ENCODE measurements around the gene SEC62.

The SEC62 gene

DNA sequence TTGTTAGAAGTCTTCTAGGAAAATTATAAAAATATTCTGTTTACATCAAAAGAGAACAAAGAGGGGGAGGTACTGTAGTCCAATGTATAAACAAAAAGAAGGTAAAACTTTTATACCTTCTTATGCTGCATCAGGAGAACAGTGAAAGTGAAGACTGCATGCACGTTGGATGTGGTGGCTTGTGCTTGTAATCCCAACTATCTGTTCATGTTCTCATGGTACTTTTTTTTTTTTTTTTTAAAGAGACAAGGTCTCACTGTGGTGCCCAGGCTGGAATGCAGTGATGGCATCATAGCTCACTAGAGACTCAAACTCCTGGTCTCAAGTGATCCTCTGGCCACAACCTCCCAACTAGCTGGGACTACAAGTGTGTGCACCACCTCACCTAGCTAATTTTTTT lies 4.2 kb downstream of the SEC62 start:
- Histone ChIP-seq H3K4me3 (ENCODE audit: low read length) (no peak overlapping the region), H3K27me3 (ENCODE audit: control insufficient read depth, insufficient read depth, low read length) (no peaks in the 10 kb centered on the region), H3K9ac (ENCODE audit: low read length) (no peak overlapping the region), H3K4me1 (ENCODE audit: control insufficient read depth, insufficient read depth, low read length) (peaks cover 4% of the 10 kb centered on the region), H3K27ac (ENCODE audit: low read depth, low read length) (no peak overlapping the region), H3K36me3 (ENCODE audit: control insufficient read depth, insufficient read depth, low read length) (peaks cover 4% of the 10 kb centered on the region)

DNA sequence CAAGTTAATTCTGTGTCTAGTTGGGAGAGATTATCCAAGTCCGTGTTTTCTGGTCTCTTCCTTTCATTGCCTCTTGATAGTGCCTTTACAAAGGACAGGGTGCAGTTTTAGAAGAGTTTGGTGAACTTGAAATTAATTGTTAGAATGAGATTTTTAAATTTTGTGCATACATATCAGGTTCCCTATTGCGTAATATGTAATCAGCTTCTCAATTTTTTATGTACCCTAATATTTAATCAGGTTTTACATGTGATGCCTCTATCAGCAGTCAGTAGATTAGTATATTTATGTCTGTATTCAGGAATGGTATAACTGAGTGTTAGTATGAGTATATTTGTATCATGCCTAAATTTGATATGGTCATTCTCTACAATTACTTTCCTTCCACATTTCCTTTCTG lies 4.9 kb downstream of the SEC62 start:
- Histone ChIP-seq H3K4me3 (ENCODE audit: low read length) (no peak overlapping the region), H3K27me3 (ENCODE audit: control insufficient read depth, insufficient read depth, low read length) (no peaks in the 10 kb centered on the region), H3K4me1 (ENCODE audit: control insufficient read depth, insufficient read depth, low read length) (peaks cover 4% of the 10 kb centered on the region), H3K36me3 (ENCODE audit: control insufficient read depth, insufficient read depth, low read length) (peaks cover 4% of the 10 kb centered on the region), H3K27ac (ENCODE audit: low read depth, low read length) (no peak overlapping the region), H3K9ac (ENCODE audit: low read length) (no peak overlapping the region)

DNA sequence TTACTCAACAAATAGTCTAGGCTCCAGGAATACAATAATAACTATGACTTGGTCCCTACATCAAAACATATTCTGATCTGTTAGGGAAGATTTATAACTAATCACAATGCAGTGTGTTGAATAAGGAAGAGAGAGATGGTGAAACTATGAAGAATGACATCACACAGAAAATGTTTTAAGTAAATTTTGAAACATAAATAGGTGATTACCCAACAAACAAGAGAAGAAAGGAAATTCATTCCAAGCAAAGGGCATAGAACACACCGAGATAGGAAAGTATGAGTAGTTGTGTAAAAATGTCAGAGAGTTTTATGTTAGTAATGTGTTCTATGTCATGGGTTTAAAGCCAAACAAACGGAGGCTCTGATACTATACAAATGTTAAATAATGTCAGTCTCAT lies 13.4 kb downstream of the SEC62 start:
- Histone ChIP-seq H3K4me3 (ENCODE audit: low read length) (no peak overlapping the region), H3K4me1 (ENCODE audit: control insufficient read depth, insufficient read depth, low read length) (no peaks in the 10 kb centered on the region), H3K9ac (ENCODE audit: low read length) (no peak overlapping the region), H3K27ac (ENCODE audit: low read depth, low read length) (no peak overlapping the region), H3K27me3 (ENCODE audit: control insufficient read depth, insufficient read depth, low read length) (no peaks in the 10 kb centered on the region), H3K36me3 (ENCODE audit: control insufficient read depth, insufficient read depth, low read length) (peaks cover 29% of the 10 kb centered on the region)

DNA sequence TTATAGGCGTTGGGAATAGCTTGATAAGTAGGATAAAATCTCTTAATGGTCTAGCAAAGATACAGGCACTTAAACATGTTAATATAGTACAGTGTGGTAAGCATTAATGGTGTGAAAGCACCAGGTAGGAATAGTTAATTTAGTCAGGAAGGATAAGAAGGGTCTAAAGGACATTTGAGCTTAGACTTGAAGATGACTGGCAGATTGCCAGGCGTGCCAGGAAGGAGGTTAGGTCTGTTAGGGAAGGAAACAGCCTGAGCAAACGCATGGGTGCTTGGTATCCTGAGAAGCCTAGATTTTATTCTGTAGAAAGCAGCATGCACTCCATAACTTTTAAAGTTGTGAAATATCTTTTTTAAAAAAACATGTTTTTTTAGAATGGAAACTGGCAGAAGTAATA lies 17.7 kb downstream of the SEC62 start:
- H3K36me3 ChIP-seq (ENCODE audit: control insufficient read depth, insufficient read depth, low read length), result peaks cover 27% of the 10 kb centered on the region
- H3K27me3 ChIP-seq (ENCODE audit: control insufficient read depth, insufficient read depth, low read length), result no peaks in the 10 kb centered on the region
- H3K4me1 ChIP-seq (ENCODE audit: control insufficient read depth, insufficient read depth, low read length), result no peaks in the 10 kb centered on the region
- no peak overlapping the region for H3K27ac ChIP-seq (ENCODE audit: low read depth, low read length)
- H3K9ac ChIP-seq (ENCODE audit: low read length), result no peak overlapping the region
- H3K4me3 ChIP-seq (ENCODE audit: low read length), result no peak overlapping the region

DNA sequence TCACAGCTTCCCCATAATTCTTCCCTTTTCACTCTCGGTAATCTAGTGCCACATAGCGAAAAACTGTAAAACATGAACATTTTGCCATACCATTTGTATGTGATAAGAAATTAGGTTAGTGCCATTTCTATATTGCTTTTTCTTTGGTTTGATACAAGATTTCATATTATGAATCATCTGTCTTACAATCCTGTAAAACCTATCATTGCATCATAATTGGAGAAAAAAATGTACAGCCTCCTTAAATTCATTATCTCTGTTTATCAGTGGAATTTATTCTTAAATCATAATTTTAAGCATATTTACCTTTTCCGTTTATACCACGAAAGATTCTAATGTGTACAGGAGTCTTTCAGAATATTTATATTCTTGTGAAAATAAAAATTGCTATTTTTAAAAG lies 23.8 kb downstream of the SEC62 start:
- Histone ChIP-seq H3K27ac (ENCODE audit: low read depth, low read length) (no peak overlapping the region), H3K4me1 (ENCODE audit: control insufficient read depth, insufficient read depth, low read length) (no peaks in the 10 kb centered on the region), H3K27me3 (ENCODE audit: control insufficient read depth, insufficient read depth, low read length) (no peaks in the 10 kb centered on the region), H3K4me3 (ENCODE audit: low read length) (no peak overlapping the region), H3K36me3 (ENCODE audit: control insufficient read depth, insufficient read depth, low read length) (peaks cover 15% of the 10 kb centered on the region), H3K9ac (ENCODE audit: low read length) (no peak overlapping the region)

DNA sequence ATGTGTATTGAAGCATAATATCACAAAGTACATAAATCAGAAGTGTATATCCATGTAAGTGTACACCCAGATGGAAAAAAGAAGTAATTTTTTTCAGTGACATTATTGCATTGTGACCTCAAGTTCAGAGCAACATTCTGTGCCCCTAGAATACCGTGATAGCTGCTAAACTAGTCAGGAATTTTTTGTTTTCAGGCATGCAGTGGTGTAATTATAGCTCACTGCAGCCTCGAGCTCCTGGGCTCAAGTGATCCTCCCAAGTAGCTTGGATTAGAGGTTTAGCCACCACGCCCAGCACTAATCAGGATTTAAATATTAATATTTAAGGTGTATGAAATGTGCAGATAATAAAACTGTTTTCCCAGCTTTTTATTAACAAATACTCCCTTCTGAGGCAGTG lies 25.5 kb downstream of the SEC62 start:
- Histone ChIP-seq H3K36me3 (ENCODE audit: control insufficient read depth, insufficient read depth, low read length) (peaks cover 12% of the 10 kb centered on the region), H3K4me3 (ENCODE audit: low read length) (no peak overlapping the region), H3K4me1 (ENCODE audit: control insufficient read depth, insufficient read depth, low read length) (no peaks in the 10 kb centered on the region), H3K27me3 (ENCODE audit: control insufficient read depth, insufficient read depth, low read length) (no peaks in the 10 kb centered on the region), H3K9ac (ENCODE audit: low read length) (no peak overlapping the region), H3K27ac (ENCODE audit: low read depth, low read length) (no peak overlapping the region)

DNA sequence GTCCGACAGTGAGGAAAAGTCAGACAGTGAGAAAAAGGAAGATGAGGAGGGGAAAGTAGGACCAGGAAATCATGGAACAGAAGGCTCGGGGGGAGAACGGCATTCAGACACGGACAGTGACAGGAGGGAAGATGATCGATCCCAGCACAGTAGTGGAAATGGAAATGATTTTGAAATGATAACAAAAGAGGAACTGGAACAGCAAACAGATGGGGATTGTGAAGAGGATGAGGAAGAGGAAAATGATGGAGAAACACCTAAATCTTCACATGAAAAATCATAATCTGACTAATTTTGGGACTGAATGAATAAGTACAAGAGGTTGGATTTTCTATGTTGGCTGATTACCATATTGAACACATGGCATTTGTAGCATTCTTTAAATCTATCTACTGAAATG lies 26.2 kb downstream of the SEC62 start:
- H3K27me3 ChIP-seq (ENCODE audit: control insufficient read depth, insufficient read depth, low read length), result no peaks in the 10 kb centered on the region
- peaks cover 11% of the 10 kb centered on the region for H3K36me3 ChIP-seq (ENCODE audit: control insufficient read depth, insufficient read depth, low read length)
- H3K9ac ChIP-seq (ENCODE audit: low read length), result no peak overlapping the region
- H3K4me1 ChIP-seq (ENCODE audit: control insufficient read depth, insufficient read depth, low read length), result no peaks in the 10 kb centered on the region
- no peak overlapping the region for H3K27ac ChIP-seq (ENCODE audit: low read depth, low read length)
- no peak overlapping the region for H3K4me3 ChIP-seq (ENCODE audit: low read length)

DNA sequence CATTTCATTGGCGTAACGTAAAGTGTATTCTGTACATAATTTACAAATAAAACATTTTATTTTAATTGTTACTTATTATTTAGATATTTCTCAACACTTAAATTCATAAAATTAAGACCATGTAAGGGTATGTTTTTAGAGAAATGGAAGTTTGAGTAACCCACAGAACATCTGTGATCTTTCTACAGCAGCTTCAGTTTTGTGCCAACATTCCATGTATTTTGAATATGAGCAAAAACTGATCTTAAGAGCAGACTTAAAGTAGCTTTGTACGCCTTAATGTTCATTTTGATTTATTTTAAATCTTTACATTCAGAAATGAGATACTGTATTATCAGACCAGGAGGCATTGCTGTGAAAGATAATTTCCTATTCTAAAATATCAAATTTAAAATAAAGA lies 27.2 kb downstream of the SEC62 start:
- Histone ChIP-seq H3K9ac (ENCODE audit: low read length) (no peak overlapping the region), H3K4me1 (ENCODE audit: control insufficient read depth, insufficient read depth, low read length) (no peaks in the 10 kb centered on the region), H3K36me3 (ENCODE audit: control insufficient read depth, insufficient read depth, low read length) (peaks cover 11% of the 10 kb centered on the region), H3K27me3 (ENCODE audit: control insufficient read depth, insufficient read depth, low read length) (no peaks in the 10 kb centered on the region), H3K27ac (ENCODE audit: low read depth, low read length) (no peak overlapping the region), H3K4me3 (ENCODE audit: low read length) (no peak overlapping the region)

DNA sequence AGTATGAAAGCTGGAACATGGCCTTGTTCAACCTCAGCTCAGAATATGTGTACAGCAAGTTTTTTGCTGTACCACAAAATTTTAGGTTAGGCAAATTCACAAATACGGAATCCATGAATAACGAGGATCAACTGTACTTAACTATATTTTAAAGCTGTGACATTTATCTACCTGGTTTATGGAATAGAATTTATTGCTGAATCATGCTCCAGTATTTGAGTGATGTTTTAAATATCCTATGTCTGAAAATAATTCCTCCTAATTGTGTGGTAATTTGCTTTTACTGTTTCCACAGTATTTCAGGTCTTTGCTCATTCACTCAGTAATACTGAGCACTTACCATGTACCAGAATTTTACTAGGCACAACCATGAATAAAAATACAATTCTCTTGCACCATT lies 29.5 kb downstream of the SEC62 start:
- Histone ChIP-seq H3K27me3 (ENCODE audit: control insufficient read depth, insufficient read depth, low read length) (no peaks in the 10 kb centered on the region), H3K4me1 (ENCODE audit: control insufficient read depth, insufficient read depth, low read length) (no peaks in the 10 kb centered on the region), H3K36me3 (ENCODE audit: control insufficient read depth, insufficient read depth, low read length) (peaks cover 9% of the 10 kb centered on the region), H3K4me3 (ENCODE audit: low read length) (no peak overlapping the region), H3K9ac (ENCODE audit: low read length) (no peak overlapping the region), H3K27ac (ENCODE audit: low read depth, low read length) (no peak overlapping the region)

DNA sequence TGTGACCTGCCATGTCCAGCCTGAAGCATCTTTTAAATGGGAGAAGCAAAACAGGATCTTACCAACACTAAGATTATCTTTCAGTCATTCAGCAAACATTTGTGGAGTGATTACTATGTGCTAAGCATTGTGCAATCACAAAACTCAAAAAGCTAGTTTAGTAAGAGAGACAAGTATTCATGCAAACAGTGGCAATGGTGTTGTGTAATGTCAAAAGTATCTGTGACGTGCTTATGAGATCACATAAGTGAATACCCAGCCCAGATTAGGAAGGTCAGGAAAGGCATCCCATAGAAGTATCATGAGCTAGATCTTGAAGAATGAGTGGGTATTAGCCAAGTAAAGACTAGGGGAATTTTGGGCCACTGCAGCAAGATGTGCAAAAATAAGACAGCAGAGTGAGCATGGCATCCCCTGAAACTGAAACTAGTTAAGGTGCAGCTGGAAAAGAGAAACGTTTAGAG lies 32.1 kb downstream of the SEC62 start:
- no peak overlapping the region for H3K27ac ChIP-seq (ENCODE audit: low read depth, low read length)
- H3K27me3 ChIP-seq (ENCODE audit: control insufficient read depth, insufficient read depth, low read length), result no peaks in the 10 kb centered on the region
- H3K4me1 ChIP-seq (ENCODE audit: control insufficient read depth, insufficient read depth, low read length), result no peaks in the 10 kb centered on the region
- H3K36me3 ChIP-seq (ENCODE audit: control insufficient read depth, insufficient read depth, low read length), result no peaks in the 10 kb centered on the region
- no peak overlapping the region for H3K4me3 ChIP-seq (ENCODE audit: low read length)
- no peak overlapping the region for H3K9ac ChIP-seq (ENCODE audit: low read length)

DNA sequence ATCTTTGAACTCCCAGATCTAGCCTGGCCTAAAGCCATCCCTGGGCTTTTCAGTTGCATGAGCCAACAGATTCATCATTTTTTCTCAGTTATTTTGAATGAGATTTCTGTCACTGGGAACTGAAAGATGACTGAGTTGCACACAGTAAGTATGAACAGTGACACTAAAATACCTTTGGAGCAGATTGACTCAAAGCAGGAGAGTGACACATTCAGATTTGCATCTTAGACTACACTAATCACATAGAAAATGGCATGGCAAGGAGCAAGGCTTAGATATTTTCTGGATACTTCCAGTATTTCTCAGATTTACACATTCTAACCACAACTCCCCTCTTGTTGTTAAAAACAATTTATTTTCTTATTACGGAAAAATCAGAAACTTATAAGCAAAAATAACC lies 32.8 kb downstream of the SEC62 start:
- H3K36me3 ChIP-seq (ENCODE audit: control insufficient read depth, insufficient read depth, low read length), result no peaks in the 10 kb centered on the region
- H3K27ac ChIP-seq (ENCODE audit: low read depth, low read length), result no peak overlapping the region
- no peak overlapping the region for H3K9ac ChIP-seq (ENCODE audit: low read length)
- no peak overlapping the region for H3K4me3 ChIP-seq (ENCODE audit: low read length)
- H3K4me1 ChIP-seq (ENCODE audit: control insufficient read depth, insufficient read depth, low read length), result no peaks in the 10 kb centered on the region
- H3K27me3 ChIP-seq (ENCODE audit: control insufficient read depth, insufficient read depth, low read length), result no peaks in the 10 kb centered on the region

DNA sequence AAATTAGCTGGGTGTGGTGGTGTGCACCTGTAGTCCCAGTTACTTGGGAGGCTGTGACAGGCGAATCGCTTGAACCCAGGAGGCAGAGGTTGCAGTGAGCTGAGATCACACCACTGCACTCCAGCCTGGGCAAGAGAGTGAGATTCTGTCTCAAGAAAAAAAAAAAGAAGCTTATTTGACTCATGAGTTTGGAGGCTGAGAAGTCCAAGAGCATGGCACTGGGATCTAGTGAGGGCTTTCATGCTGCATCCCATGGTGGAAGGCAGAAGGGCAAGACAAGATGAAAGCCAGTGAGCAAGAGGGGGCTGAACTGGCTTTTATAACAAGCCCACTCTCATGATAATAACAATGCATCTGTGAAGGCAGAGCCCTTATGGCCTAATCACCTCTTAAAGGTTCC lies 33.4 kb downstream of the SEC62 start:
- no peak overlapping the region for H3K9ac ChIP-seq (ENCODE audit: low read length)
- H3K27ac ChIP-seq (ENCODE audit: low read depth, low read length), result no peak overlapping the region

DNA sequence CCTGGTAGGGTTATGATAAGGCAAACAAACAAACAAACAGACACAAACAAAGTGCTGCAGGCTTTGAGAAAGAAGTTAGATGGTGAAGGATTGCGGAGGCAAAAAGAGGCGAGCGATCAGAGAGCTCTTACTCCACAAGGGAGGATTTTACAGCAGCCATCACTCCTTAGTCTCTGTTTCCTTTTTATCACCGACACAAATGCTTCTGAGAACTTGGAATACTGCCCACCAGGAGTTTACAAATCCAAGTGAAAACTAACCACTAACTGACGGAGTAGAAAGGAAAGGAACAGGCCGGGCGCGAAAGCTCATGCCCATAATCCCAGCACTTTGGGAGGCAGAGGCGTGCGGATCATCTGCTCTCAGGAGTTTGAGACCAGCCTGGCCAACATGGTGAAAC lies 35.6 kb downstream of the SEC62 start:
- H3K27me3 ChIP-seq (ENCODE audit: control insufficient read depth, insufficient read depth, low read length), result no peaks in the 10 kb centered on the region
- no peak overlapping the region for H3K27ac ChIP-seq (ENCODE audit: low read depth, low read length)
- H3K9ac ChIP-seq (ENCODE audit: low read length), result no peak overlapping the region
- H3K36me3 ChIP-seq (ENCODE audit: control insufficient read depth, insufficient read depth, low read length), result no peaks in the 10 kb centered on the region
- H3K4me1 ChIP-seq (ENCODE audit: control insufficient read depth, insufficient read depth, low read length), result no peaks in the 10 kb centered on the region
- H3K4me3 ChIP-seq (ENCODE audit: low read length), result no peak overlapping the region

More for the DNA sequence above, 33.4 kb downstream of the SEC62 start:
- no peak overlapping the region for H3K4me3 ChIP-seq (ENCODE audit: low read length)
- no peaks in the 10 kb centered on the region for H3K4me1 ChIP-seq (ENCODE audit: control insufficient read depth, insufficient read depth, low read length)
- no peaks in the 10 kb centered on the region for H3K27me3 ChIP-seq (ENCODE audit: control insufficient read depth, insufficient read depth, low read length)
- H3K36me3 ChIP-seq (ENCODE audit: control insufficient read depth, insufficient read depth, low read length), result no peaks in the 10 kb centered on the region

Measured in rectal smooth muscle tissue (tissue), 1 donor.